HepG2 (cell line): ENCODE results near the gene BARX2. TPM values are rescaled to one million over a fixed set of nuclear protein-coding genes. Genes with fewer than 3 reads are reported as not detected.

Experiments used
- AGO2 ChIP-seq: fragments of 200-400 bp; formaldehyde crosslinking; optimal IDR thresholded peaks from 2 replicates; pipeline ENCODE3; 2017; ENCODE audit warnings: mild to moderate bottlenecking, low read depth, low read length, moderate library complexity
- ARID4A ChIP-seq: sonication (generic); formaldehyde crosslinking; IDR thresholded peaks from 2 replicates; pipeline ENCODE4 v1.5.0; 2020; ENCODE audit warnings: mild to moderate bottlenecking, missing genetic modification reagents, borderline replicate concordance
- E2F1 ChIP-seq: sonication (generic); formaldehyde crosslinking; IDR thresholded peaks from 2 replicates; pipeline ENCODE4 v1.5.0; 2020; ENCODE audit warnings: missing genetic modification reagents
- SMC3 ChIP-seq: IDR thresholded peaks from 2 replicates; pipeline ENCODE4 v1.6.1; 2011; ENCODE audit warnings: low read length, improper control_type of control experiment
- ZBTB38 ChIP-seq: sonication (generic); formaldehyde crosslinking; IDR thresholded peaks from 2 replicates; pipeline ENCODE4 v1.5.1; 2020; ENCODE audit warnings: mild to moderate bottlenecking, missing genetic modification reagents
- ZFP62 ChIP-seq: sonication (generic); formaldehyde crosslinking; IDR thresholded peaks from 2 replicates; pipeline ENCODE4 v1.4.0; 2020; ENCODE audit warnings: missing genetic modification reagents
- ZNF710 ChIP-seq: sonication (generic); formaldehyde crosslinking; IDR thresholded peaks from 2 replicates; pipeline ENCODE4 v1.5.0; 2020; ENCODE audit warnings: mild to moderate bottlenecking, missing genetic modification reagents, borderline replicate concordance
- polyA plus RNA-seq, 8 experiments: library from polyadenylated mRNA; depleted of rRNA in 3 of 8; stranded (reverse) in 7 of 8; unstranded in 1 of 8; fragments of >200 nt; fragmentation: Illumina TruSeq in 4 of 8; extraction: Trizol in 4 of 8; gene quantifications; 2 replicates each; pipeline versions ENCODE4 v1.2.1 to v1.2.3, GENCODE V29; 2011 to 2016; ENCODE audit warnings: low read depth in 4 of 8, missing spikeins in 1 of 8, mixed read lengths in 1 of 8; ENCODE audit not compliant: insufficient read depth in 1 of 8
- total RNA-seq, 5 experiments: library from RNA; depleted of rRNA; stranded (reverse); fragments of >200 nt; fragmentation: Illumina TruSeq; extraction: Trizol; gene quantifications; 2 replicates each; pipeline ENCODE4 v1.2.3, GENCODE V29; 2016; ENCODE audit warnings: low read depth in 1 of 5

Gene BARX2
- total and polyA plus RNA-seq, 2 of the 13 experiments (the other 11 are each of a cell fraction or from before 2014, with no cell fraction given): not detected

- TF ChIP-seq E2F1 (CRISPR knock-in tag) (no peak), ARID4A (CRISPR knock-in tag) (no peak), ZNF710 (CRISPR knock-in tag) (no peak), SMC3 (no peak), AGO2 (no peak), ZBTB38 (CRISPR knock-in tag) (no peak), ZFP62 (CRISPR knock-in tag) (no peak)
Observed at GRCh38 chr11:129446572-129446971, 70.9 kb downstream of the BARX2 start (continued).
